GM10266 (cell line): ENCODE results near the gene CPT2.
"Not testable (repeated sequence)": the region's sequence is repeated elsewhere in the genome, so short reads cannot be mapped to it uniquely, and the experiment has no call there.

Experiments
- DNase-seq: peaks from one replicate; pipeline ENCODE4 v3.0.0; 2012; ENCODE audit errors: extremely low spot score
- TF ChIP-seq, protein P1 (sequence below): IDR thresholded peaks from 2 replicates; pipeline ENCODE4 v1.5.1; 2012; ENCODE audit warnings: mild to moderate bottlenecking, low read depth; ENCODE audit not compliant: control insufficient read depth, insufficient read depth; ENCODE audit errors: missing control alignments

CPT2 gene

DNA sequence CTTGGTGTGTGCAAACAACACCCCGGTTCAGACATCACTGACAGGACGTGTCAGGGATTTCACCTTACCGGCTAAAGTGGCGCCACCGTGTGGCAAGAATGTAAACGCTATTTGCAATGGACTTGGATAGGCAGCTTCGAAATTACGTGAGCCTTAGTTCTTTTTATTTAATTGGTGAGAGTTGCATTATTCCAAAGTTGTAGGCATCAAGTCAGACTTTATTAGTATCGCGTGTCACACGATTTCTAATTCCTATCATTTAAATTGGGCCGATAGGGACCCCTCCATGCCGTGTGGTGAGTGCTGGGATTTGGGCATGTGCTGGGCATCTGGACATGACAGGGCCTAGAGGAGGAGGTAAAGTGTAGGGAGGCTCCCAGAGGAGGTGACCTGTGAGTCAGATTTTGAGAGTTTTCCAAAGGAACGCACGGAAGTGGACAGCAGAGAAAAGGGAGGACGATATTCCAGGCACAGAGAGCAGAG lies 14.5 kb upstream of the CPT2 start:
- DNase-seq, result peak; percentile 82
- TF ChIP-seq, protein P1, sequence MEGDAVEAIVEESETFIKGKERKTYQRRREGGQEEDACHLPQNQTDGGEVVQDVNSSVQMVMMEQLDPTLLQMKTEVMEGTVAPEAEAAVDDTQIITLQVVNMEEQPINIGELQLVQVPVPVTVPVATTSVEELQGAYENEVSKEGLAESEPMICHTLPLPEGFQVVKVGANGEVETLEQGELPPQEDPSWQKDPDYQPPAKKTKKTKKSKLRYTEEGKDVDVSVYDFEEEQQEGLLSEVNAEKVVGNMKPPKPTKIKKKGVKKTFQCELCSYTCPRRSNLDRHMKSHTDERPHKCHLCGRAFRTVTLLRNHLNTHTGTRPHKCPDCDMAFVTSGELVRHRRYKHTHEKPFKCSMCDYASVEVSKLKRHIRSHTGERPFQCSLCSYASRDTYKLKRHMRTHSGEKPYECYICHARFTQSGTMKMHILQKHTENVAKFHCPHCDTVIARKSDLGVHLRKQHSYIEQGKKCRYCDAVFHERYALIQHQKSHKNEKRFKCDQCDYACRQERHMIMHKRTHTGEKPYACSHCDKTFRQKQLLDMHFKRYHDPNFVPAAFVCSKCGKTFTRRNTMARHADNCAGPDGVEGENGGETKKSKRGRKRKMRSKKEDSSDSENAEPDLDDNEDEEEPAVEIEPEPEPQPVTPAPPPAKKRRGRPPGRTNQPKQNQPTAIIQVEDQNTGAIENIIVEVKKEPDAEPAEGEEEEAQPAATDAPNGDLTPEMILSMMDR, result peak; percentile 88

DNA sequence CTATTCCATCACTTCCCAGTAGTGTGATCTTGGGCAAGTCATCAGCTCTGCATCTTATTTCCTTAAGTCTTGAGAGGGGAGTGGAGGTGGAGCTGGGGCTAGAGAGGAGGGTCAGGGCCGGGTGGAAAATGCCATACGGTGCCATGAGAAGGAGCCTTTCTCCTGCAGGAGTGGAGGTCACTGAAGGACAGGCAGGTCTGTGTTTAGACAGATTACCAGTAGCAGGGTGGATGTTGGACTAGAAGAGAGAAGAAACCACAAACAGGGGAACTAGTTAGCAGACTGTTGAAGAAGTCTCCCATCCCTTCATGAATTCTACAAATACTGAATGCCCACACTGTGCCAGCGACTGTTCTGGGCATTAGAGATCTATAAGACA lies 13.9 kb upstream of the CPT2 start:
- TF ChIP-seq, protein P1, result no peak
- no peak for DNase-seq

DNA sequence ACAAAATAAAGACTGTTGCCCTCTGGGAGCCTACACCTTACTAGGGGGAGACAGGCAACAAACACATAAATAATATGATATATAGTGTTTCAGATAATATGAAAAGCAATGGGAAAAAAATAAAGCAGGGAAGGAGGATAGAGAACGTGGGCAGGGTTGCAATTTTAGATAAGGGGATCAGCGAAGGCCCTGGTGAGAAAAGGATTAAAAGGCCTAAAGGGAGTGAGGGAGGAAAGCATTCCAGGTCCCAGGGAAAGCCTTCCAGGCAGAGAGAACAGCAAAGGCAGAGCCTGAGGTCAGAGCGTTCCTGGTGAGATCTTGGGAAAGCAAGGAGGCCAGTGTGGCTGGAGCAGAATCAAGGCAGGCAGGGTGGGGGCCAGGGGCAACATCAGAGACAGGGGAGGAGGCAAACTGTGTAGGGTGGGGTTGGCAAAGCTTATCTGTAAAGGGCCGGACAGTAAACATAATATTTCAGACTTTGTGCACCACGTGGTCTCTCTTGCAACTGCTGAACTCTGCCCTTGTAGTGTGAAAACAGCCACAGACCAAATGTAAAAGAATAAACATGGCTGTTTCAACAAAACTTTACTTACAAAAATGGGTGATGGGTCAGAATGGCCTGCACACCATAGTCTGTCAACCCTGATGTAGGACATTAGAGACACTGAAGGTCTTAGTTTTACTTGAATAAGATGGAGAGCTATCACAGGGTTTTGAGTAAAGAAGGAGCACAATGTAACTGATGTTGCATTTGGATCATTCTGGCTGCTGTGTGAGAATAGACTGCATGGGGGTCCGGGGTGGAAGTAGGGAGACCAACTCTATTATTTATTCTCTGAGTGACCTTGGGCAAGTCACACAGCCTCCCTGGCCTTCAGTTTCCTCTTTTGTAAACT lies 13.3 kb upstream of the CPT2 start:
- TF ChIP-seq, protein P1, result no peak
- no peak for DNase-seq

DNA sequence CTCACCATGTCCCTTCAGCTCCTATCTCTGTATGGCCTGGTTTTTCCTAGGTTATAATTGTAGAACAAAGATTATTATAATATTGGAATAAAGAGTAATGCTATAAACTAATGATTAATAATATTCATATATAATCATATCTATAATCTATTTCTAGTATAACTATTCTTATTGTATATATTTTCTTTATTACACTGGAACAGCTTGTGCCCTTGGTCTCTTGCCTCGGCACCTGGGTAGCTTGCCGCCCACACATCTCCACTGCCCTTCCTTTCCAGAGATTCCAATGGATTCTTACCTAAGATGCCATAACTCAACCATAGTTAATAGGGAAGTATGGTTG lies 10.7 kb upstream of the CPT2 start:
- not testable (repeated sequence) for DNase-seq

DNA sequence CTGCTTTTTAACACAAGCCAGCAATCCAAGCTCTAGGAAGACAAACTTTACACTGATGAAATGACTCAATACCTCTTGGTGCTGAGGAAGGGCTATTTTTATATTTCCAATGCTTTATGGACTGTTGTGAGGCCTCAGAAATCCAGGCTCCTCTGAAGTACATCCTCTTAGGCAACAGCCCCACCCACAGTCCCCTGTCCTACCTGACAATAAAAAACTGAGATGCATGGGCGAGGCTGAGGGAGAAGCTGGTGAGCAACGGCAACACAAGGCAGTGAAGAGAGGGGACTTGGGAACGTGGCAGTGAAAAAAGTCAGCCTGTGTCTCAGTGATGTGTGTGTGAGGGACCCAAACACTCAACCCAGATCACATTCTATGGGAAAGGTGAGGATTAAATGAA lies 10.1 kb upstream of the CPT2 start:
- DNase-seq, result no peak

DNA sequence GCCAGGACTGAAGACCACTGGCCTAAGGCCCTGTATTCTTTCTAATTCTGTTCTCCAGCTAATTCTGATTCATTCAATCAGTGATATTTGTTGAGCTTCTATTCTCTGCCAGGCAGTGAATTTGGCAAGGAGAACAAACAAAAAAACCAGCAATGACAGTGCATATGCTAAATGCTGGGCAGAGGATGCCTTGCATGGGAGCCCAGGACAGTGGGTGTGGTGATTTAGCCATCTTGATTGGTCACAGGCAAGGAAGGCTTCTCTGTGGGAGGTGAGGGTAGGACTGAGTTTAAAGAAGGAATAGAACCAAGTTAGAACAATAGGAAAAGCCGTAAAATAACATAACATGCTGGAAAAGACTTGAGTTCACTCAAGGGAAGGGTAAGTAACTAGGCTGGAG lies 9.2 kb upstream of the CPT2 start:
- no peak for DNase-seq
- TF ChIP-seq, protein P1, result no peak

More for the DNA sequence above, 10.1 kb upstream of the CPT2 start:
- TF ChIP-seq, protein P1, result no peak

DNA sequence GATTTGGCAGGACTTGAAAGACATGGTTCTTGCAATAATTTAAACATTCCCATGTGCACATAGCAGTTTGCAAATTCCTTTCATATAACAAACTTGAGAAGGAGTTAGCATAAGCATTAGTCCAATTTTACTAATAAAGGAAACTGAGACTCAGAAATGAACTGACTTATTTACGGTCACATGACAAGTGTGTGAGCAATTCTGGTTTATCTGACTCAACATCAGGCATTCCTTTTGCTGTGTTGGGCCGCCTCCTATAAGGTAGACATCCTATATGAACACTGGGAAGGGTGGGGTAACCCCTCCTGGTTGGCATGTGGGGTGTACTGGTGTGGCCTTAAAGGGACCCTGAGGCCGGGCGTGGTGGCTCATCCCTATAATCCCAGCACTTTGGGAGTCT lies 8.5 kb upstream of the CPT2 start:
- no peak for DNase-seq

More for the DNA sequence above, 8.5 kb upstream of the CPT2 start:
- TF ChIP-seq, protein P1, result no peak
